Anterior cingulate cortex (tissue), 58 donors: ENCODE data around the gene ANO1.
"Not testable (repeated sequence)": the region's sequence is repeated elsewhere in the genome, so short reads cannot be mapped to it uniquely, and the experiment has no call there.

Experiments used
- DNase-seq, 58 donors: peaks; one replicate each; lab custom pipeline; 2025; lab: John Stamatoyannopoulos, UW

ANO1 gene

GRCh38 chr11:70203751-70204465 lies 125.8 kb downstream of the ANO1 start:
- DNase-seq: peak in 14 of 58 donors; percentile 7 to 54 (median 22)

- DNase-seq: no peak
Observed at GRCh38 chr11:70204466-70204799, 126.3 kb downstream of the ANO1 start.

GRCh38 chr11:70205049-70205725 lies 127.1 kb downstream of the ANO1 start:
- DNase-seq: no peak

- no peak for DNase-seq
Observed at GRCh38 chr11:70205766-70206165, 127.6 kb downstream of the ANO1 start.

GRCh38 chr11:70206226-70206981 lies 128.3 kb downstream of the ANO1 start:
- DNase-seq: no peak

- DNase-seq: no peak
Observed at GRCh38 chr11:70206982-70207376, 128.9 kb downstream of the ANO1 start.

GRCh38 chr11:70207531-70208131 lies 129.5 kb downstream of the ANO1 start:
- no peak for DNase-seq

- no peak for DNase-seq
Observed at GRCh38 chr11:70209391-70209912, 131.3 kb downstream of the ANO1 start.

GRCh38 chr11:70210051-70210501 lies 132.0 kb downstream of the ANO1 start:
- no peak for DNase-seq

- DNase-seq: no peak
Observed at GRCh38 chr11:70210530-70210929, 132.4 kb downstream of the ANO1 start.

GRCh38 chr11:70212227-70212811 lies 134.2 kb downstream of the ANO1 start:
- DNase-seq: no peak

- DNase-seq: not testable (repeated sequence)
Observed at GRCh38 chr11:70217388-70217787, 139.3 kb downstream of the ANO1 start.

- not testable (repeated sequence) for DNase-seq
Observed at GRCh38 chr11:70218076-70218475, 140.0 kb downstream of the ANO1 start.

GRCh38 chr11:70220136-70220535 lies 142.0 kb downstream of the ANO1 start:
- DNase-seq: no peak

- no peak for DNase-seq
Observed at GRCh38 chr11:70220920-70221319, 142.8 kb downstream of the ANO1 start.

GRCh38 chr11:70225681-70226177 lies 147.6 kb downstream of the ANO1 start:
- DNase-seq: peak in 5 of 58 donors; percentile 2 to 36 (median 12)

GRCh38 chr11:70226183-70226582 lies 148.1 kb downstream of the ANO1 start:
- no peak for DNase-seq

GRCh38 chr11:70226967-70227366 lies 148.8 kb downstream of the ANO1 start:
- DNase-seq: no peak

GRCh38 chr11:70229737-70230136 lies 151.6 kb downstream of the ANO1 start:
- DNase-seq: no peak
